Kidney (tissue), 14 donors: ENCODE data around the gene C17orf100. TPM values are rescaled to one million over a fixed set of nuclear protein-coding genes. Genes with fewer than 3 reads are reported as not detected.

ENCODE experiments used
- DNase-seq, 5 donors: peaks; one replicate each; pipeline ENCODE4 v3.0.0-alpha.2; 2013 to 2020
- FAIRE-seq: peaks from 2 replicates; lab custom pipeline; 2012; peaks lifted over from hg19 to GRCh38; lab: Jason Lieb, UNC
- H3K27ac ChIP-seq, 2 donors: one replicate each; pipeline ENCODE4 v1.7.0; 2013; ENCODE audit warnings: low read depth in 2 of 2, low read length in 2 of 2, inconsistent platforms in 1 of 2
- H3K27me3 ChIP-seq: one replicate; pipeline ENCODE4 v1.7.1; 2013; ENCODE audit warnings: low read length, inconsistent platforms; ENCODE audit not compliant: control insufficient read depth, insufficient read depth
- H3K36me3 ChIP-seq, 3 donors: one replicate each; pipeline versions ENCODE4 v1.7.0 to v1.7.1; 2013; ENCODE audit warnings: low read length in 3 of 3, control low read depth in 1 of 3, inconsistent platforms in 1 of 3; ENCODE audit not compliant: insufficient read depth in 3 of 3, control insufficient read depth in 2 of 3
- H3K4me1 ChIP-seq, 3 donors: one replicate each; pipeline versions ENCODE4 v1.7.0 to v1.7.1; 2013; ENCODE audit warnings: low read length in 3 of 3, inconsistent platforms in 1 of 3, low read depth in 1 of 3; ENCODE audit not compliant: control insufficient read depth in 2 of 3, insufficient read depth in 2 of 3
- H3K4me3 ChIP-seq, 3 donors: one replicate each; pipeline versions ENCODE4 v1.7.0 to v1.8.1; 2013; ENCODE audit warnings: low read length in 3 of 3, control low read depth in 1 of 3, inconsistent platforms in 1 of 3
- H3K9ac ChIP-seq, 3 donors: one replicate each; pipeline versions ENCODE4 v1.7.0 to v1.7.1; 2013; ENCODE audit warnings: low read length in 3 of 3, control low read depth in 1 of 3, inconsistent platforms in 1 of 3
- H3K9me3 ChIP-seq, 3 donors: one replicate each; pipeline versions ENCODE4 v1.7.0 to v1.7.1; 2013; ENCODE audit warnings: low read length in 3 of 3, control low read depth in 1 of 3, inconsistent platforms in 1 of 3; ENCODE audit not compliant: control insufficient read depth in 2 of 3, insufficient read depth in 1 of 3
- intact Hi-C: fragments of 100-400 bp; cut with DNase I; formaldehyde crosslinking; loops from one replicate; pipeline ENCODE4 v1.11.1; 2022
- polyA plus RNA-seq: library from polyadenylated mRNA; stranded (reverse); fragments of 350-450 nt; fragmentation: Illumina TruSeq; extraction: RNeasy Lipid Tissue Mini Kit (QIAGEN cat#74804); gene quantifications from one replicate; pipeline ENCODE4 v1.2.3, GENCODE V29; 2014; ENCODE audit warnings: low read depth, low replicate concordance; ENCODE audit not compliant: insufficient read depth
- total RNA-seq: library from RNA; stranded (reverse); fragmentation: NEBNext Ultra II Directional; extraction: Animal tissue kit (Norgen Biotek cat#: 25700); gene quantifications from one replicate; pipeline ENCODE4 v1.2.1, GENCODE V29; 2021
- TF ChIP-seq, protein P1 (sequence below): IDR thresholded peaks from 3 replicates; pipeline ENCODE4 v1.5.1; 2012; ENCODE audit warnings: mild to moderate bottlenecking, moderate library complexity, borderline replicate concordance; ENCODE audit not compliant: insufficient read depth; ENCODE audit errors: extremely low read depth
- donor health status: control.
- donor health status: control.
- donor health status: control.
- donor health status: control.
- donor health status: control.
- donor health status: DM: yes; HTN: yes; CAD: no.
- donor health status: Normal renal cell carcinoma (clear cell type).

C17orf100 gene
- total and polyA plus RNA-seq, 2 donors from 2014 or later, result 3.4 to 3.7 TPM

DNA sequence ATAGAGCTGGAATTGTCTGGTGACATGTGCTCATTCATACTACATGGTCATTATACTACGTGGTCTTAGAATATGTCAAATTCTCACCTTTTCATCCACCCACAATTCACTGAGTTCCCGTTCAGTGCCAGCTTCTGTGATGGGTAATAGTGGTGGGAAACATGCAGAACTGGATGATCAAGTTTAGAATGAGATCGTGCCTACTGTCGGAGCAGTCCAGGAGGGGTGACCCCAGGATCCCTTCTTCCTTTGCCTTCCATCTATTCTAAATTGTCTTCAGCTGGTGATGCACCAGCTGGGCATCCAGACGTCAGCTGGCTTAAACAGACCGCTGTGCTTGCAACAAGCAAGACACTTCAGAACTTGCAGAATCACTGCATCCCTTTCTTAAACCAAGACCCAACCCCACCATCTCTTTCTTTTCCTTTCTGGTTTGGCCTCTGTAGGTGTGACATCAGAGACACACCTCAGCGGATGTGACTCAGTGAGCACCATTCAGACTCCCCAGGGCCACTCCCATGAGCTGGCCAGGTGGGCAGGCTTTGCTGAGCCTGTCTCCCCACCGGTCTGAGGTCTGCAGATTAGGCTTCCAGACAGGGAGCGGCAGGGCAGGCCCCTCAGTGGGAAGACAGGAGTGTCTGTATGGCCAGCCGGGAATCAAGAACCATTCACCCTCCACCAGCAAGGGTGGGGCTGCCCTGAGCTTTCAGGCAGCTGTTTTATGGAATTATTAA is 18.1 kb downstream of the C17orf100 start:
- Histone ChIP-seq H3K27me3 (no peaks in the 10 kb centered on the region), H3K36me3 (no peaks in the 10 kb centered on the region), H3K9me3 (no peaks in the 10 kb centered on the region), H3K9ac (no peak overlapping the region), H3K27ac (no peak overlapping the region), H3K4me3 (no peak overlapping the region), H3K4me1 (no peaks in the 10 kb centered on the region)
- FAIRE-seq (no peak), DNase-seq (no peak)
- TF ChIP-seq, protein P1, sequence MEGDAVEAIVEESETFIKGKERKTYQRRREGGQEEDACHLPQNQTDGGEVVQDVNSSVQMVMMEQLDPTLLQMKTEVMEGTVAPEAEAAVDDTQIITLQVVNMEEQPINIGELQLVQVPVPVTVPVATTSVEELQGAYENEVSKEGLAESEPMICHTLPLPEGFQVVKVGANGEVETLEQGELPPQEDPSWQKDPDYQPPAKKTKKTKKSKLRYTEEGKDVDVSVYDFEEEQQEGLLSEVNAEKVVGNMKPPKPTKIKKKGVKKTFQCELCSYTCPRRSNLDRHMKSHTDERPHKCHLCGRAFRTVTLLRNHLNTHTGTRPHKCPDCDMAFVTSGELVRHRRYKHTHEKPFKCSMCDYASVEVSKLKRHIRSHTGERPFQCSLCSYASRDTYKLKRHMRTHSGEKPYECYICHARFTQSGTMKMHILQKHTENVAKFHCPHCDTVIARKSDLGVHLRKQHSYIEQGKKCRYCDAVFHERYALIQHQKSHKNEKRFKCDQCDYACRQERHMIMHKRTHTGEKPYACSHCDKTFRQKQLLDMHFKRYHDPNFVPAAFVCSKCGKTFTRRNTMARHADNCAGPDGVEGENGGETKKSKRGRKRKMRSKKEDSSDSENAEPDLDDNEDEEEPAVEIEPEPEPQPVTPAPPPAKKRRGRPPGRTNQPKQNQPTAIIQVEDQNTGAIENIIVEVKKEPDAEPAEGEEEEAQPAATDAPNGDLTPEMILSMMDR, result no peak
- intact Hi-C loops, result loop anchor here (10.0 kb wide), 2 partner anchors 155 to 335 kb away; no protein-coding TSS in a partner anchor

DNA sequence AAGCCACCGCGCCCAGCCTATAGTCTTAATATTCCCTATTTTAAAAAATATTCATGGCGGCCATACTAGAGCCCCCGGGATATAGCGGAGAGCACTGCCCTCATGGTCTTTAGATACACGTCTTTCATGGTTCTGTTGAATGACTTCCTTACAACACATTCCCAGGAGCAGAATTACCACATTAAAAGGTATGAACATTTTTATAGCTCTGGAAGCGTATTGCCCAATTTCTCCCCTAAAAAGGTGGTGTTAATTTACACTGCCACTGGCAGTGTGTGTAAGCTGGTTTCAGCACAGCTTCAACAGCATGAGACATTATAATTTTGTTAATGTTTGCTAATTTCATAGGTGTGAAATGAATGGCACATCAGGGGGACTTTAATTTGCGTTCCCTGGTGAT is 19.0 kb downstream of the C17orf100 start:
- Histone ChIP-seq H3K9me3 (no peaks in the 10 kb centered on the region), H3K9ac (no peak overlapping the region), H3K36me3 (no peaks in the 10 kb centered on the region), H3K27me3 (no peaks in the 10 kb centered on the region), H3K4me1 (no peaks in the 10 kb centered on the region), H3K27ac (no peak overlapping the region), H3K4me3 (no peak overlapping the region)
- intact Hi-C loops, result loop anchor here (10.0 kb wide), 2 partner anchors 154 to 334 kb away; no protein-coding TSS in a partner anchor
- DNase-seq (no peak), FAIRE-seq (no peak)
- TF ChIP-seq, protein P1, result no peak

DNA sequence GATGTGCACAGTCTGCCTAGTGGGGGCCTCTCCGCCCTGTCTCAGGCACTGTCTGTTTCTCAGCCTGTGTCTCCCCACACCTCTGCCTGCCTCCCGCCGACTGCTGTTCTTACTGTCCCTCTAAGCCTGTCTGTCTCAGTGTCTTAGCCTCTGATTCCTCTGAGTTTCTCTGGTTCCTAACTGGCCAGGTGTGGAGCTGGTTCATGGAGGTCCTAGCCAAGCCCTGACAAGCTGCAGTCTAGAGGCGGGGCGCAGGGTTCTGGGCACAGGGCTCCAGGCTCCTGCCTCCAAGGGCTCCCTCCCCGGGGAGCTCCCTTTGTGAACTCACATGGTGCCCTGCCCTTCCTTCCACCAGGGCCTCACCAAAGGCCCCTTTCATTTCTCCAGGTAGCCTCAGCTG is 19.4 kb downstream of the C17orf100 start:
- FAIRE-seq (no peak), DNase-seq (no peak)
- intact Hi-C loops, result loop anchor here (10.0 kb wide), 2 partner anchors 154 to 334 kb away; no protein-coding TSS in a partner anchor
- TF ChIP-seq, protein P1, result no peak
- H3K9ac ChIP-seq, result no peak overlapping the region
- no peaks in the 10 kb centered on the region for H3K36me3 ChIP-seq
- no peak overlapping the region for H3K27ac ChIP-seq
- no peaks in the 10 kb centered on the region for H3K4me1 ChIP-seq
- H3K27me3 ChIP-seq, result no peaks in the 10 kb centered on the region
- no peak overlapping the region for H3K4me3 ChIP-seq
- H3K9me3 ChIP-seq, result no peaks in the 10 kb centered on the region
